B cell (primary cell): ENCODE results near the gene GPR137C.

Experiments
- CTCF ChIP-seq: fragments of 200-600 bp; IDR thresholded peaks from one replicate; pipeline ENCODE4 v1.8.0; 2022; ENCODE audit warnings: antibody characterized with exemption, mild to moderate bottlenecking
- EZH2 ChIP-seq: IDR thresholded peaks from 2 replicates; pipeline ENCODE4 v1.6.1; 2012; ENCODE audit warnings: borderline replicate concordance, low read depth, mild to moderate bottlenecking, moderate library complexity, low read length; ENCODE audit not compliant: insufficient read depth, poor library complexity, severe bottlenecking

GRCh38 chr14:52538623-52539022 lies 14.0 kb upstream of the GPR137C start:
- TF ChIP-seq CTCF, result no peak
- no peak for TF ChIP-seq EZH2
